GM23248 (cell line): Measurements from ENCODE around the gene GSAP. TPM values are rescaled to one million over a fixed set of nuclear protein-coding genes. Genes with fewer than 3 reads are reported as not detected.
"Not testable (repeated sequence)": the region's sequence is repeated elsewhere in the genome, so short reads cannot be mapped to it uniquely, and the experiment has no call there.

Experiments used
- DNase-seq: peaks from one replicate; pipeline ENCODE4 v3.0.0-alpha.2; 2015
- H2AFZ ChIP-seq: fragments of 200-600 bp; sonication (generic); 2 replicates; pipeline ENCODE4 v1.6.1; 2016; ENCODE audit warnings: antibody characterized with exemption
- H3F3A ChIP-seq: fragments of 200-600 bp; sonication (generic); 2 replicates; pipeline ENCODE4 v1.6.1; 2016; ENCODE audit warnings: mild to moderate bottlenecking, antibody characterized with exemption, mixed run types; ENCODE audit not compliant: insufficient read depth
- H3K27ac ChIP-seq: fragments of 200-600 bp; sonication (generic); 2 replicates; pipeline ENCODE4 v1.5.1; 2016; ENCODE audit warnings: mild to moderate bottlenecking
- H3K27me3 ChIP-seq: fragments of 200-600 bp; sonication (generic); replicated peaks from 2 replicates; pipeline ENCODE4 v1.6.1; 2016; ENCODE audit warnings: mild to moderate bottlenecking; ENCODE audit not compliant: insufficient read depth
- H3K36me3 ChIP-seq: fragments of 200-600 bp; sonication (generic); 2 replicates; pipeline ENCODE4 v1.6.1; 2016; ENCODE audit warnings: low read depth, mild to moderate bottlenecking
- H3K4me1 ChIP-seq: fragments of 200-600 bp; sonication (generic); 2 replicates; pipeline ENCODE4 v1.6.1; 2016; ENCODE audit warnings: mild to moderate bottlenecking; ENCODE audit not compliant: insufficient read depth
- H3K4me2 ChIP-seq: fragments of 200-600 bp; sonication (generic); one replicate; pipeline ENCODE4 v1.6.1; 2016; ENCODE audit warnings: mild to moderate bottlenecking; ENCODE audit not compliant: unreplicated experiment
- H3K4me3 ChIP-seq: fragments of 200-600 bp; sonication (generic); 2 replicates; pipeline ENCODE4 v1.5.1; 2016; ENCODE audit warnings: mild to moderate bottlenecking
- H3K79me2 ChIP-seq: fragments of 200-600 bp; sonication (generic); 2 replicates; pipeline ENCODE4 v1.6.1; 2016; ENCODE audit warnings: mild to moderate bottlenecking; ENCODE audit not compliant: insufficient read depth
- H3K9ac ChIP-seq: fragments of 200-600 bp; sonication (generic); 2 replicates; pipeline ENCODE4 v1.6.1; 2016; ENCODE audit warnings: mild to moderate bottlenecking
- H3K9me2 ChIP-seq: fragments of 200-600 bp; sonication (generic); 2 replicates; pipeline ENCODE4 v1.6.1; 2016; ENCODE audit warnings: mixed run types, mild to moderate bottlenecking, moderate library complexity; ENCODE audit not compliant: insufficient read depth
- H3K9me3 ChIP-seq: fragments of 200-600 bp; sonication (generic); one replicate; pipeline ENCODE4 v1.6.1; 2017; ENCODE audit warnings: low read depth
- H4K20me1 ChIP-seq: fragments of 200-600 bp; sonication (generic); 2 replicates; pipeline ENCODE4 v1.6.0; 2016; ENCODE audit not compliant: insufficient read depth
- EZH2 ChIP-seq: fragments of 200-600 bp; sonication (generic); IDR thresholded peaks from 2 replicates; pipeline ENCODE4 v1.6.1; 2018; ENCODE audit warnings: antibody characterized with exemption, mild to moderate bottlenecking; ENCODE audit not compliant: insufficient read depth, poor library complexity, severe bottlenecking
- EZH2phosphoT487 ChIP-seq: fragments of 200-600 bp; sonication (generic); IDR thresholded peaks from 2 replicates; pipeline ENCODE4 v1.6.1; 2018; ENCODE audit warnings: antibody characterized with exemption, moderate library complexity, mild to moderate bottlenecking, low read depth; ENCODE audit not compliant: insufficient read depth
- WGBS, 2 experiments: methylation state at CpG; one replicate each; pipeline ENCODE4 v1.1.6; 2015 to 2017; ENCODE audit warnings: low lambda C conversion rate in 2 of 2, low coverage in 1 of 2; ENCODE audit errors: missing lambda C conversion rate in 2 of 2; 5-methylcytosine and 5-hydroxymethylcytosine counted together
- in situ Hi-C: fragments of 300-500 bp; cut with MboI; formaldehyde crosslinking; loops from 2 replicates; pipeline ENCODE4 v1.15.0; 2020
- polyA plus RNA-seq: library from polyadenylated mRNA; unstranded; fragments of >200 nt; fragmentation: Nextera tagmentation; extraction: Ambion mirVana; gene quantifications from 2 replicates; pipeline ENCODE4 v1.2.1, GENCODE V29; 2016
- total RNA-seq: library from RNA; depleted of rRNA; stranded (reverse); fragments of >200 nt; shearing (Covaris generic); gene quantifications from 2 replicates; pipeline ENCODE4 v1.2.3, GENCODE V29; 2014

Gene GSAP
- total and polyA plus RNA-seq, 2 experiments from 2014 or later = 4.2 to 4.3 TPM

GRCh38 chr7:77338883-77339629, 77.1 kb downstream of the GSAP start:
- H3F3A ChIP-seq = peaks cover 13% of the 10 kb centered on the region; the same call in 1 of the 2 replicates
- in situ Hi-C loops = loop anchor here (10.0 kb wide), 1 partner anchor 204 kb away; no protein-coding TSS in a partner anchor

DNA sequence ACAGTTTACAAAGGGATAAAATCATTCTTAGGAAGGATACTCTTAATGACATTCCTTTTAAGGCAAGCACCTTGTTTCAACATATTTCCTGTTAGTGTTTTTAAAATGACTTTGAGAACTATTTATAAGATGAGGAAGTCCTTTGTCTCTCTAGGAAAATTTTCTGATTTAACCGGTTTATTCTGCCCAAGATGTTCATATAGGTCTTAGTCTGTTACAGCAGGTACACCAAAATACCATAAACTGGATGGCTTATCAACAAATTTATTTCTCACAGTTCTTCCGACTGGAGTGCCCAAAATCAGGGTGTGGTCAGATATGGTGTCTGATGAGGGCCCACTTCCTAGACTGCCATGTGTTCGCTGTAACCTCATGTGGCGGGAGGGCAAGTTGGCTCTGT, 77.9 kb downstream of the GSAP start:
- 0 out of 2 replicates have a peak, but pooled peaks cover 7% of the 10 kb centered on the region for H3K4me1 ChIP-seq
- H2AFZ ChIP-seq = no peak overlapping the region
- WGBS, 2 experiments = 96 to 99% methylated on average over 4 of the region's 4 CpGs
- H3K27ac ChIP-seq = no peak overlapping the region
- H3K36me3 ChIP-seq = no peaks in the 10 kb centered on the region
- no peak overlapping the region for H3K4me2 ChIP-seq
- H3K9me2 ChIP-seq = no peaks in the 10 kb centered on the region
- H3F3A ChIP-seq = peaks cover 13% of the 10 kb centered on the region; the same call in 1 of the 2 replicates
- TF ChIP-seq EZH2 (no peak), EZH2phosphoT487 (no peak)
- no peaks in the 10 kb centered on the region for H3K27me3 ChIP-seq
- DNase-seq = no peak
- no peaks in the 10 kb centered on the region for H3K9me3 ChIP-seq
- H4K20me1 ChIP-seq = no peaks in the 10 kb centered on the region
- no peak overlapping the region for H3K4me3 ChIP-seq
- no peak overlapping the region for H3K9ac ChIP-seq
- in situ Hi-C loops = loop anchor here (10.0 kb wide), 1 partner anchor 203 kb away; no protein-coding TSS in a partner anchor
- H3K79me2 ChIP-seq = no peaks in the 10 kb centered on the region

More at GRCh38 chr7:77338883-77339629, 77.1 kb downstream of the GSAP start:
- Histone ChIP-seq H3K4me2 (no peak overlapping the region), H2AFZ (no peak overlapping the region), H3K9me3 (no peaks in the 10 kb centered on the region), H3K9me2 (no peaks in the 10 kb centered on the region), H3K9ac (no peak overlapping the region), H3K4me3 (no peak overlapping the region), H3K27ac (no peak overlapping the region), H3K27me3 (no peaks in the 10 kb centered on the region), H3K79me2 (no peaks in the 10 kb centered on the region), H4K20me1 (no peaks in the 10 kb centered on the region), H3K4me1 (0 out of 2 replicates have a peak, but pooled peaks cover 7% of the 10 kb centered on the region), H3K36me3 (no peaks in the 10 kb centered on the region)
- no peak for DNase-seq
- 74 to 77% methylated on average over 5 of the region's 5 CpGs for whole genome bisulfite sequencing, 2 experiments
- TF ChIP-seq EZH2phosphoT487 (no peak), EZH2 (no peak)

DNA sequence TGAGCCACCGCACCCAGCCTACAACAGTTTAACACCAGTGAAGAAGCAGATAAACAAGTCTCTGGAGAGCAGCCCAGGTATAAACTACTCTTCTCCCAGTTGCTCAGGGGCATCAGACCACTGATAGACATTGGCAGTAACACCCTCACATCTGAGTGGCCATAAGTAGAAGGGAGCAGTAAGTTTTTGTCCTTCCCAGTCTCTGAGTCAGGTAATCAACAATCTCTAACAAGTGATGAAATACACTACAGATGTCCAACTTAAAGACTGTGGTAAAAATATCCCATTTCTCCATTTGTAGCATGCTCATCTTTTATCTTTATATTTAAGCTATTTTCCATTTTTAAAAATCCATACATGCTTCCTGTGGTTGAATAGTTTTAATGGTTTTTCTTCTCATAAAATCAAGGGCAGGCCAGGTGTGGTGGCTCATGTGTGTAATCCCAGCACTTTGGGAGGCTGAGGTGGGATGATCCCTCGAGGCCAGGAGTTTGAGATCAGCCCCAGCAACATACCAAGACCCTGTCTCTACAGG, 78.6 kb downstream of the GSAP start:
- Histone ChIP-seq H3K79me2 (no peaks in the 10 kb centered on the region), H3K4me1 (0 out of 2 replicates have a peak, but pooled peaks cover 7% of the 10 kb centered on the region), H3K4me3 (no peak overlapping the region), H3K9me2 (no peaks in the 10 kb centered on the region), H3K9me3 (no peaks in the 10 kb centered on the region), H3K9ac (no peak overlapping the region), H3K27ac (no peak overlapping the region), H2AFZ (no peak overlapping the region), H3K27me3 (no peaks in the 10 kb centered on the region), H4K20me1 (no peaks in the 10 kb centered on the region), H3F3A (peaks cover 13% of the 10 kb centered on the region; the same call in 1 of the 2 replicates), H3K4me2 (no peak overlapping the region), H3K36me3 (no peaks in the 10 kb centered on the region)
- no peak for DNase-seq
- TF ChIP-seq EZH2phosphoT487 = no peak
- in situ Hi-C loops = loop anchor here (10.0 kb wide), 1 partner anchor 203 kb away; no protein-coding TSS in a partner anchor
- 81 to 88% methylated on average over 2 of the region's 2 CpGs for WGBS, 2 experiments

GRCh38 chr7:77335581-77335980, 80.6 kb downstream of the GSAP start:
- Histone ChIP-seq H3F3A (peaks cover 13% of the 10 kb centered on the region), H3K9me2 (no peaks in the 10 kb centered on the region), H3K27me3 (no peaks in the 10 kb centered on the region), H3K27ac (no peak overlapping the region), H3K9me3 (no peaks in the 10 kb centered on the region), H3K4me2 (no peak overlapping the region), H3K4me1 (peaks cover 20% of the 10 kb centered on the region), H3K4me3 (no peak overlapping the region), H3K36me3 (no peaks in the 10 kb centered on the region), H3K79me2 (no peaks in the 10 kb centered on the region), H3K9ac (no peak overlapping the region), H4K20me1 (no peaks in the 10 kb centered on the region), H2AFZ (no peak overlapping the region)
- in situ Hi-C loops = loop anchor here (10.0 kb wide), 1 partner anchor 201 kb away; no protein-coding TSS in a partner anchor
- TF ChIP-seq EZH2phosphoT487 (no peak), EZH2 (no peak)
- DNase-seq = peak; percentile 49

DNA sequence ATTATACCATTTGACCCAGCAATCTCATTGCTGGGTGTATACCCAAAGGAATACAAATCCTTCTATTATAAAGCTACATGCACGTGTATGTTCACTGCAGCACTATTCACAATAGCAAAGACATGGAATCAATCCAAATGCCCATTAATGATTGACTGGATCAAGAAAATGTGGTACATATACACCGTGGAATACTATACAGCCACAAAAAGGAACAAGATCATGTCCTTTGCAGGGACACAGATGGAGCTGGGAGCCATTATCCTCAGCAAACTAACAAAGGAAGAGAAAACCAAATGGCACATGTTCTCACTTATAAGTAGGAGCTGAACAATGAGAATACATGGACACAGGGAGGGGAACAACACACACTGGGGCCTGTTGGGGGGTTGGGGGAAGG, 82.1 kb downstream of the GSAP start:
- 91 to 98% methylated on average over 2 of the region's 2 CpGs for WGBS, 2 experiments
- H3K79me2 ChIP-seq = not testable (repeated sequence)

More for the DNA sequence above, 82.1 kb downstream of the GSAP start:
- not testable (repeated sequence) for H2AFZ ChIP-seq, H4K20me1 ChIP-seq, H3K27ac ChIP-seq, H3K4me3 ChIP-seq, H3K9me3 ChIP-seq, DNase-seq, H3K4me2 ChIP-seq, H3K9ac ChIP-seq, H3K27me3 ChIP-seq, H3K9me2 ChIP-seq, H3K36me3 ChIP-seq
- H3K4me1 ChIP-seq = peaks cover 28% of the 10 kb centered on the region
- in situ Hi-C loops = loop anchor here (10.0 kb wide), 1 partner anchor 199 kb away; no protein-coding TSS in a partner anchor
- peaks cover 13% of the 10 kb centered on the region for H3F3A ChIP-seq
